DND-41 (cell line): ENCODE results near the gene CD200R1L.

ENCODE experiments used
- CTCF ChIP-seq: IDR thresholded peaks from 2 replicates; pipeline ENCODE4 v1.5.1; 2012; ENCODE audit warnings: borderline replicate concordance, low read length, moderate library complexity, mild to moderate bottlenecking; ENCODE audit not compliant: poor library complexity, severe bottlenecking; ENCODE audit errors: extremely low read depth
- EZH2 ChIP-seq: IDR thresholded peaks from 3 replicates; pipeline ENCODE4 v1.6.1; 2012; ENCODE audit warnings: borderline replicate concordance, low read depth, mild to moderate bottlenecking, moderate library complexity, low read length, inconsistent platforms; ENCODE audit not compliant: severe bottlenecking

DNA sequence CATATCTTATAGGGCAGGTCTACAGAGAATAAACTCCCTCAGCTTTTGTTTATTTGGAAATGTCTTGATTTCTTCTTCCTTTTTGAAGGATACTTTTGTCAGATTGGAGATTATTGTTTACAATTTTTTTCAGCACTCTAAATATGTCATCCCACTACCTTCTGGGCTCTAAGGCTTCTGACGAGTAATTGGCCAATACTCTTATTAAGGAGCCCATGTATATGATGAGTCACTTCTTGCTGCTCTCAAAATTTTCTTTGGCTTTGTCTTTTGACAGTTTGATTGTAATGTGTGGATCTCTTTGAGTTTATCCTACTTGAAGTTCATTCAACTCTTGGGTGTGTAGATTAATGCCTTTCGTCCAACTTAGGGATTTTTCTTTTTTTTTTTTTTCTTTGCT, 28.9 kb upstream of the CD200R1L start:
- no peak for TF ChIP-seq CTCF
- TF ChIP-seq EZH2, result no peak
